Hematopoietic multipotent progenitor cell treated with erythropoietin and hydrocortisone succinate and interleukin-3 and kit ligand, for 6 days (in vitro differentiated cells): ENCODE results near the gene BMAL1.
A peak's percentile ranks its signal among the peaks of the same experiment; 100 is the strongest.

Source experiments
- DNase-seq: peaks from one replicate; pipeline ENCODE4 v3.0.0-alpha.2; 2015

Gene BMAL1

DNA sequence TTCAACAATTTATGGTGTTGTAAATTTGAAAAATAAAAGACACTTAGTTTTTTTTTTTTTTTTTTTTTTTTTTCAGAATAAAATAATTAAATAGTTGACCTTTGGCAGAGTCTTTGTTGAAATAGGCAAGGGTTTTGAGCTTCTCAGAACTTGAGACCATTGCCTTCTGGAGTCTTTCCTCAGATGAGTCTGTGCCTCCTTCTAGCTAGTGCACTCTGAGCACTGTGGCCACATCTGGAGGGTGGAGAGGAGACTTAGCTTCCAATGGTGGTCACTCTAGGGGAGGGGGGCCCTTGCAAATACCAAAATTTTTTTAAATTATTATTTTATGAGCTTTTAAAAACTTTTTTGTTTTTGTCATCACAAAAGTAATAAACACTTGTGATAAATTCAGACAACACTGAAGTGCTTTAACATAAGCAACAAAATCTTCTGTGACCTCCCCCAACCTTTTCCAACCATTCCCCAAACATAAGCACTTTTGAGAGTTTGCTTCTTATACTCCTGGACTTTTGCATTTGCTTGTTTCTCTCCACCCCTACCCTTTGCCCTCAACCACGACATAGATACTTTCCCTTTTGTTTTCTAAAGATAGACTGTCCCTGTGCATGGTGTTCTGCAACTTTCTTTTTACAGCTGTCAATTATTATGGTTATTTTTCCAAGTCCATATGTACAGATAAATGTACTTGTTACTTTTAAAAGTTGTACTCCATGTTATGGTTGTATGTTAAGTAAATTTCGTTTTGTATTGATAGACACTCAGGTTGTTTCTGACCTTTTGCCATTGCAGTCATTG lies 41.1 kb downstream of the BMAL1 start:
- DNase-seq = no peak

GRCh38 chr11:13320688-13321087 lies 43.1 kb downstream of the BMAL1 start:
- DNase-seq = no peak

DNA sequence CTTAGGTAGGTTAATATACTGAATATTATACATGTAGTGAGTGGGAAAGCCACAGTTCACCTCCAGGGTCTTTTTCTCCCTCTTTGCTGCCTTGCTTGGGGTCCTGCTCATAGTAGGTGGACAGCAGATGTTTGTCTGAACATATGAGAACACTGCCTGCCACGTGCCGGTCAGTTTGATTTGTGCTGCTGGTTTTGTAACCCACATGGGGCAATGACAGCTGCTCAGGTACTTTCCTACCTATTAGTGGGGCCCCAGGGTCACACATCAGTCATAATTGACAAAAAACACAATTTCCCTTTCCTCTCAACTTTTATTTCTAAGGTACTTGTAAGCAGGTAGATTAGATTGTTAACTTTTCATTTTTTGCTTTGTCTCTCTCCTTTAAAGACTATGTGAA lies 43.8 kb downstream of the BMAL1 start:
- no peak for DNase-seq

DNA sequence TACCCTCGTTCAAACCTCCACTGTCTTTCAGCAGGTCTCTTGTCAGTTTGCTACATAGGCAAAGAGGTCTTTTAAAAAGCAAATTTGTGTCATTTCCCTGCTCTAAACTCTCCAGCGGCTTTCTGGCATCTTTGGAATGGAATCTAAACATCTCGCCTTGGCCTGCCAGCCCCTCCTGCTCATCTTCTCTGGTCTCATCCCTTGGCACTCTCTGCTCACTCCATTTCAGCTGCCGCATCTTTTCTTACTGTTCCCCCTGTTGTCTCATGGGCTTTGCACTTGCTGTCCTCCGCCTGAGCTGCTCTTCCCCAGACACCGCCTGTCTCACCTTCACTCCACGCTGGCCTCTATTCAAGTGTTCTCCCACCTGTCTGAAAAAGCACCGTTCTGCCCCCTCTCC lies 46.6 kb downstream of the BMAL1 start:
- DNase-seq = no peak

- no peak for DNase-seq
Measured at GRCh38 chr11:13324709-13325108, 47.1 kb downstream of the BMAL1 start.

GRCh38 chr11:13327421-13327820 lies 49.8 kb downstream of the BMAL1 start:
- no peak for DNase-seq

GRCh38 chr11:13328286-13328685 lies 50.7 kb downstream of the BMAL1 start:
- DNase-seq = no peak

DNA sequence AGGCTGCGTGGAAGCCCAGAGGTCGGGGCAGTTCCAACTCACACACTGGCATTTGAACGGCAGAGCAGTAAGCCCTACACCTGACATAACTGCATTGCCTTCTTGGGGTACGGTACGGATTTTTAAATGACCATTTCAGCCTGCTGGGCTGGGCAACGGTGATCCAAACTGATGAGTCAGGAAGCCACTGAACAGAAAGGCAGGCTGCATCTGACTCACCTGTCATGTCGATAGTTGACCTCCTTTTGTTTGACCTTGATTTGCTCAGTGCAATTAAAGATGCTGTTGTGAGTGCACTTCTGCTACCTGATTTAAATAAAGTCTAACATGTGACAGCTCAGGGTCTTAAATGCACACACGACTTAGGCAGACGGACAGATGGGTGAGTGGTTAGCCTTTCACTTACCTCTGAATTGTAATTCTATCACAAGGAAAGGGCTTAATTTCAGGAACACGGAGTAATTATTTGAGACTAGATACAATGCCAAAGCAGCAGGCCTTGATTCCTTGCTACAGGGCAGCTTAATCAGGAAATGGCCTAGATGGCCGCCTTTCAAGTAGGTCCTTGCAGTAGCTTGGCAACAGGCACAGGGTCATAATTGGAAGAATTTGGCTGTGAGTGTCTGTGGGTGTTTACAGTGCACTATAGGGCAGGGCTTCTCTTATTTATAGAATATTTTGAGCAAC lies 52.2 kb downstream of the BMAL1 start:
- DNase-seq = no peak

GRCh38 chr11:13332124-13332523 lies 54.5 kb downstream of the BMAL1 start:
- no peak for DNase-seq

- DNase-seq = peak; percentile 64
Measured at GRCh38 chr11:13333456-13333957, 55.9 kb downstream of the BMAL1 start.

DNA sequence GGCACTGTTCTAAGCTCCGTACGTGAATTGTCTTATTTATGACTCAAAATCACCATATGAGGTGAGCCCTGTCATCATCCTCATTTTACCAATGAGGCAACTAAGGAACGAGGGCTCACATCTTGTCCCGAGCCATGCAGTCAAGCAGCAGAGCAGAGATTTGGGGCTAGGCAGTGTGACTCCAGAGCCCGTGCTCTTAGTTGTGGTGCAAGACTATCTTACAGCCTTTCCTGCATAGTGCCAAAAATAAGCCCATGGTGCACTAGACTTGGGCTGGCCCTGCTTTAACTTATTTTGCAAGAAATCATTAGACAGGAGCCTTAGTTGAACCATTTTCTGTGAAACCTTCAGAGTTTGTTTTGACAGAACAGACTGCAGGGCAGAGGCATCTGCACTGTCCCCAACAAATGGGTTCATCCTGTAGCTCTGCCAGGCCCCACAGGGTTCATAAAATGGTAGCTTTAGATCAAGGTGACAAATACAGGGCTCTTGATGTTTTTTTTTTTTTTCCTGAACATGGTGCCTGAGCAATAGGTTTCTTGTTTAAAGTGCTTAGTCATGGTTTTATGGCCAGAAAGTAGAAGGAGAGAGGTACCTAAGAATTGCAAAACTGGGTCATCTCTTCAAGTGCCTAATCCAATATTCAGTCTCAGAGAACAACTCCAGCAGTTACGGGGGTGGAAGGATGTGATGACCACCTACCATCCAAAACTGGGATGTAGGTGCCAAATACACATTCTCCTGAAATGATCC lies 56.6 kb downstream of the BMAL1 start:
- no peak for DNase-seq

- peak; percentile 82 for DNase-seq
Measured at GRCh38 chr11:13335319-13335718, 57.7 kb downstream of the BMAL1 start.

- no peak for DNase-seq
Measured at GRCh38 chr11:13336246-13336878, 58.8 kb downstream of the BMAL1 start.

DNA sequence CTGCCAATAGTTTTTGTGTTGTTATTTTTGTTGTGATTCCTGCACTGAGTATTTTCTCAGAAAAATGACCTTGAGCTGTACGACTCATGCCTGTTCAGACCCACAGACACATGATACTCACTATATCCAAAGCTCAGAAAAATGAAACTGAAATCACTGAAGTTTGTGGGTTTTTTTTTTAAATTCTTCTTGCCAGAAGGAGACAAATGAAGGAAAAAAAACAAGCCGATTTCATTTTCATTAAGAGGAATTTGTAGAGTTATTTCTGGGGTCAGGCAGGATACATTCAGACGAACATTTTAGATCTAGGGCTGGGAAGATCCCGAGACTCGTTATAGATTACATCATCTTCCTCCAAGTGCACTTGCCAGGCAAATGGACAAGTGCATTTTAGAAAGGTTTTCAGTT lies 60.4 kb downstream of the BMAL1 start:
- no peak for DNase-seq

DNA sequence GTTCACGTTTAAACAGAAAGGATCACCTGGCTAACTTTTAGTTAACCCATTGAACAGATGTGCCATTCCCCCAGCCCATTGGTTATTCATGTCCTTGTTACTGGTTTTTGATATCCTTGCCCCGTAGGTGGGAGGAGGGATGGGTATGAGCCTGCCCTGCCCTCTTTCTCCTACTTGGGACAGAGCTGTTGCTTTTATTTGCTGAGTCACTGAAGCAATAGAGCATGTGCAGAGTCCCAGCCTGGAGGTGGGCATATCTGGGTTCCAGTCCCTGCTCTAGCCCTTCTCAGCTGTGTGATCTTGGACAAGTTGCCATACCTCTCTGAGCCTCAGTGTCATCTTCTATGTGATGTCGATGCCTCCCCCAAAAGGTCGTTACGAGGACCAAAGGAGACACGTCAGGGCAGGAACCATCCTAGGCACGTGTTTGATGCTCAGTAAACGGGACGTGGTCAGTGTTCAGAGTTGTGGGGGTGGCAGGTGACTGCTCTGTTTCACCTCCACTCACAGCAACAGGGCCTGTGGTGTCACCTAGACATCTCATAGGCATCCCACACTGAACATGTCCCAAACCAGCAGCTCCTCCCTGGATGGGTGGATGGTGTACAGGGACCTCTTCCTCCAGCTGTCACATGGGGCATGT lies 61.0 kb downstream of the BMAL1 start:
- DNase-seq = peak; percentile 49

- no peak for DNase-seq
Measured at GRCh38 chr11:13339195-13340153, 61.9 kb downstream of the BMAL1 start.

DNA sequence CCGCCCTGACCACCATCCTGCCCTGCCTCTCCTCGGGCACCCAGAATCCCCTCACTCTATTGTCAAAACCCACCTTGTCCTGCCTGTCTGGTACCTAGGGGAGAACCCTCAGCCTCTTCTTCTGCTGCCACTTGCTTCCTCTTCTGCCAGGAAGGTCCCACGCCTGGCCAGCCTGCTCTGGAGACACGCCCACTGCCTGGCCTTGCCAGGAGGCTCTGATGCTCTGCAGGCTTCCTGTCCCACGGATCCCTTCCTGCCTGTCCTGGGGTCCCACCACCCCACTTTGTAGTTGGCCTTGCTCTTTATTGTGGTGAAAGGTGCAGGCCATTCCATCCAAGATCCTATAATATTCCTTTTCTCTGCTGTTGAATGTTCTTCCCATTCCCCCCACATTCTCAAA lies 63.4 kb downstream of the BMAL1 start:
- DNase-seq = no peak

- DNase-seq = no peak
Measured at GRCh38 chr11:13343067-13343466, 65.5 kb downstream of the BMAL1 start.

- peak; percentile 88 for DNase-seq
Measured at GRCh38 chr11:13343931-13344717, 66.5 kb downstream of the BMAL1 start.

DNA sequence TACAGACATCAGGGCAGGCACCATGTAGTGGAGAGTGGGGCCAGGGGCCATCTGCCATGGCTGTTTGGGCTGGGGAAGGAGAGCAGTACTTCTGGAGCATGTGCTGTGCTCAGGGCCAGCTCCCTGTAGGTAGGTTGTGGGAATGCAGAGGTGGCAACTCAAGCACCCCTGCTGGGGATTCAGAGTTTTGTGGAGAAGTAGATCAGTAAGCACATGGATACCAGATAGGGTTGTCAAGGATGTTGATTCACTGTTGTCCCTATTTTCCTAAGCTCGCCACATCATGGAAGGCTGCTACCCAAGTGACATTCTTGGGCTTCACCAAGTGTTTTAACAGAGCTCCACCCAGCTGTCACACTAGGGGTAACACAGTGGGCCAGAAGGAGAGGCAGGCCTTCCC lies 67.2 kb downstream of the BMAL1 start:
- DNase-seq = no peak

GRCh38 chr11:13346470-13346869 lies 68.9 kb downstream of the BMAL1 start:
- no peak for DNase-seq
